Keratinocyte (primary cell): ENCODE data around the gene AGAP1.

Experiments
- CTCF ChIP-seq, 3 experiments: IDR thresholded peaks in 1 of 3; conservative IDR thresholded peaks in 1 of 3; optimal IDR thresholded peaks in 1 of 3; 2 replicates in 2 of 3; 3 replicates in 1 of 3; pipeline versions ENCODE3 to v1.5.1; 2011; ENCODE audit warnings: low read length in 3 of 3, mild to moderate bottlenecking in 3 of 3, moderate library complexity in 2 of 3, control low read depth in 1 of 3, inconsistent platforms in 1 of 3; ENCODE audit not compliant: insufficient read depth in 2 of 3; ENCODE audit errors: extremely low read depth in 1 of 3
- EZH2 ChIP-seq: IDR thresholded peaks from one replicate; pipeline ENCODE4 v1.6.1; 2012; ENCODE audit warnings: inconsistent platforms, mild to moderate bottlenecking, low read length, moderate library complexity

GRCh38 chr2:235527806-235528469 lies 34.1 kb downstream of the AGAP1 start:
- TF ChIP-seq CTCF (optimal IDR thresholded peaks at IDR 0.05 in 1 of 3, IDR thresholded peaks at IDR 0.05 in 1 of 3, conservative IDR thresholded peaks at IDR 0.05 in 1 of 3; ENCODE audit: extremely low read depth in 1 of 3, insufficient read depth in 2 of 3, low read length in 3 of 3) (no peak), EZH2 (no peak)
